Panc1 (cell line): ENCODE measurements around the gene NKAIN4. TPM values are rescaled to one million over a fixed set of nuclear protein-coding genes. Genes with fewer than 3 reads are reported as not detected.

Source experiments
- ATAC-seq: fragments of 200-7000 bp; cut with Tn5 transposase; 2 replicates; pipeline ENCODE4 v1.9.1; 2020; ENCODE audit warnings: mild to moderate bottlenecking, moderate library complexity
- BruUV-seq: library from RNA; stranded (reverse); fragments of 400-500 nt; replicated peaks from 2 replicates; lab custom pipeline; 2021; lab: Mats Ljungman, UMichigan
- CTCF ChIA-PET: fragments of 300-600 bp; sonication (Branson Sonifier 250); formaldehyde crosslinking; loops from one replicate; lab custom pipeline; 2022; ENCODE audit warnings: antibody characterized with exemption; lab: Charles Lee
- POLR2A ChIA-PET: fragments of 300-600 bp; sonication (Branson Sonifier 250); formaldehyde crosslinking; loops from one replicate; lab custom pipeline; 2022; ENCODE audit warnings: antibody characterized with exemption; lab: Charles Lee
- DNase-seq: peaks from one replicate; pipeline ENCODE4 v3.0.0-alpha.2; 2010; ENCODE audit warnings: low read depth, low spot score
- H3K27ac ChIP-seq: 2 replicates; pipeline ENCODE4 v1.5.1; 2011; ENCODE audit warnings: mild to moderate bottlenecking, low read length, inconsistent platforms
- H3K27me3 ChIP-seq: fragments of 200-500 bp; sonication (Bioruptor generic); 2 replicates; pipeline ENCODE4 v1.6.0; 2014; ENCODE audit warnings: low read length, inconsistent platforms; ENCODE audit not compliant: control insufficient read depth, insufficient read depth
- H3K36me3 ChIP-seq: fragments of 200-500 bp; sonication (Bioruptor generic); 2 replicates; pipeline ENCODE4 v1.5.1; 2014; ENCODE audit warnings: inconsistent platforms, mild to moderate bottlenecking, low read length, moderate library complexity; ENCODE audit not compliant: control insufficient read depth, insufficient read depth
- H3K4me1 ChIP-seq: 2 replicates; pipeline ENCODE4 v1.5.1; 2011; ENCODE audit warnings: inconsistent platforms, mild to moderate bottlenecking, low read length, moderate library complexity; ENCODE audit not compliant: control insufficient read depth, insufficient read depth
- H3K4me3 ChIP-seq, 2 experiments: 2 replicates each; pipeline ENCODE4 v1.5.1; 2011 to 2012; ENCODE audit warnings: low read depth in 2 of 2, low read length in 2 of 2, mild to moderate bottlenecking in 2 of 2, inconsistent platforms in 1 of 2, moderate library complexity in 1 of 2
- H3K9me3 ChIP-seq: fragments of 200-500 bp; sonication (Bioruptor generic); 2 replicates; pipeline ENCODE4 v1.5.1; 2014; ENCODE audit warnings: low read depth, mild to moderate bottlenecking, inconsistent platforms, low read length, moderate library complexity; ENCODE audit not compliant: control insufficient read depth, insufficient read depth
- POLR2AphosphoS5 ChIP-seq: IDR thresholded peaks from 2 replicates; pipeline ENCODE4 v1.6.1; 2012; ENCODE audit warnings: mild to moderate bottlenecking, low read depth, low read length, moderate library complexity
- SIN3A ChIP-seq: IDR thresholded peaks from 2 replicates; pipeline ENCODE4 v1.6.1; 2012; ENCODE audit warnings: low read depth, mild to moderate bottlenecking, low read length, moderate library complexity, borderline replicate concordance; ENCODE audit not compliant: insufficient read depth
- TCF7L2 ChIP-seq: IDR thresholded peaks from 2 replicates; pipeline ENCODE4 v1.6.1; 2011; ENCODE audit warnings: mild to moderate bottlenecking, low read depth, low read length, inconsistent platforms
- in situ Hi-C: cut with HindIII; loops from 2 replicates; pipeline ENCODE4 v1.10.0; 2016; ENCODE audit warnings: low sequenced_read_pairs, low pct_unique_long_range_greater_than_20kb
- intact Hi-C: fragments of 100-400 bp; cut with micrococcal nuclease; formaldehyde crosslinking; loops from one replicate; pipeline ENCODE4 v1.10.0; 2022; ENCODE audit not compliant: unreplicated experiment
- total RNA-seq: library from RNA; stranded (reverse); gene quantifications from one replicate; pipeline ENCODE4 v1.2.1, GENCODE V29; 2021; ENCODE audit not compliant: unreplicated experiment
- TF ChIP-seq, protein P1 (sequence below), 2 experiments: IDR thresholded peaks; 2 replicates each; pipeline ENCODE4 v1.6.1; 2011 to 2012; ENCODE audit warnings: low read depth in 2 of 2, control low read depth in 1 of 2, low read length in 1 of 2, mild to moderate bottlenecking in 1 of 2, moderate library complexity in 1 of 2; ENCODE audit not compliant: insufficient read depth in 1 of 2
- TF ChIP-seq, protein P2 (sequence below): fragments of 450-650 bp; IDR thresholded peaks from 2 replicates; pipeline ENCODE4 v1.5.1; 2017; ENCODE audit warnings: mild to moderate bottlenecking

Gene NKAIN4
- total RNA-seq, 1 experiment from 2014 or later: 5.5 TPM

GRCh38 chr20:63280371-63280770, 26.1 kb upstream of the NKAIN4 start:
- TF ChIP-seq TCF7L2 (no peak), SIN3A (no peak), POLR2AphosphoS5 (no peak)
- TF ChIP-seq, protein P1, sequence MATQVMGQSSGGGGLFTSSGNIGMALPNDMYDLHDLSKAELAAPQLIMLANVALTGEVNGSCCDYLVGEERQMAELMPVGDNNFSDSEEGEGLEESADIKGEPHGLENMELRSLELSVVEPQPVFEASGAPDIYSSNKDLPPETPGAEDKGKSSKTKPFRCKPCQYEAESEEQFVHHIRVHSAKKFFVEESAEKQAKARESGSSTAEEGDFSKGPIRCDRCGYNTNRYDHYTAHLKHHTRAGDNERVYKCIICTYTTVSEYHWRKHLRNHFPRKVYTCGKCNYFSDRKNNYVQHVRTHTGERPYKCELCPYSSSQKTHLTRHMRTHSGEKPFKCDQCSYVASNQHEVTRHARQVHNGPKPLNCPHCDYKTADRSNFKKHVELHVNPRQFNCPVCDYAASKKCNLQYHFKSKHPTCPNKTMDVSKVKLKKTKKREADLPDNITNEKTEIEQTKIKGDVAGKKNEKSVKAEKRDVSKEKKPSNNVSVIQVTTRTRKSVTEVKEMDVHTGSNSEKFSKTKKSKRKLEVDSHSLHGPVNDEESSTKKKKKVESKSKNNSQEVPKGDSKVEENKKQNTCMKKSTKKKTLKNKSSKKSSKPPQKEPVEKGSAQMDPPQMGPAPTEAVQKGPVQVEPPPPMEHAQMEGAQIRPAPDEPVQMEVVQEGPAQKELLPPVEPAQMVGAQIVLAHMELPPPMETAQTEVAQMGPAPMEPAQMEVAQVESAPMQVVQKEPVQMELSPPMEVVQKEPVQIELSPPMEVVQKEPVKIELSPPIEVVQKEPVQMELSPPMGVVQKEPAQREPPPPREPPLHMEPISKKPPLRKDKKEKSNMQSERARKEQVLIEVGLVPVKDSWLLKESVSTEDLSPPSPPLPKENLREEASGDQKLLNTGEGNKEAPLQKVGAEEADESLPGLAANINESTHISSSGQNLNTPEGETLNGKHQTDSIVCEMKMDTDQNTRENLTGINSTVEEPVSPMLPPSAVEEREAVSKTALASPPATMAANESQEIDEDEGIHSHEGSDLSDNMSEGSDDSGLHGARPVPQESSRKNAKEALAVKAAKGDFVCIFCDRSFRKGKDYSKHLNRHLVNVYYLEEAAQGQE (IDR thresholded peaks at IDR 0.05; ENCODE audit: insufficient read depth in 1 of 2, low read depth in 2 of 2, low read length in 1 of 2): no peak
- TF ChIP-seq, protein P2, sequence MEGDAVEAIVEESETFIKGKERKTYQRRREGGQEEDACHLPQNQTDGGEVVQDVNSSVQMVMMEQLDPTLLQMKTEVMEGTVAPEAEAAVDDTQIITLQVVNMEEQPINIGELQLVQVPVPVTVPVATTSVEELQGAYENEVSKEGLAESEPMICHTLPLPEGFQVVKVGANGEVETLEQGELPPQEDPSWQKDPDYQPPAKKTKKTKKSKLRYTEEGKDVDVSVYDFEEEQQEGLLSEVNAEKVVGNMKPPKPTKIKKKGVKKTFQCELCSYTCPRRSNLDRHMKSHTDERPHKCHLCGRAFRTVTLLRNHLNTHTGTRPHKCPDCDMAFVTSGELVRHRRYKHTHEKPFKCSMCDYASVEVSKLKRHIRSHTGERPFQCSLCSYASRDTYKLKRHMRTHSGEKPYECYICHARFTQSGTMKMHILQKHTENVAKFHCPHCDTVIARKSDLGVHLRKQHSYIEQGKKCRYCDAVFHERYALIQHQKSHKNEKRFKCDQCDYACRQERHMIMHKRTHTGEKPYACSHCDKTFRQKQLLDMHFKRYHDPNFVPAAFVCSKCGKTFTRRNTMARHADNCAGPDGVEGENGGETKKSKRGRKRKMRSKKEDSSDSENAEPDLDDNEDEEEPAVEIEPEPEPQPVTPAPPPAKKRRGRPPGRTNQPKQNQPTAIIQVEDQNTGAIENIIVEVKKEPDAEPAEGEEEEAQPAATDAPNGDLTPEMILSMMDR: no peak
- intact Hi-C loops: no loop called here
- CTCF ChIA-PET: interaction anchor here (0.6 to 1.8 kb wide), 2 partner anchors 16 to 57 kb away, joined by 5 to 6 read pairs; no protein-coding TSS in a partner anchor

DNA sequence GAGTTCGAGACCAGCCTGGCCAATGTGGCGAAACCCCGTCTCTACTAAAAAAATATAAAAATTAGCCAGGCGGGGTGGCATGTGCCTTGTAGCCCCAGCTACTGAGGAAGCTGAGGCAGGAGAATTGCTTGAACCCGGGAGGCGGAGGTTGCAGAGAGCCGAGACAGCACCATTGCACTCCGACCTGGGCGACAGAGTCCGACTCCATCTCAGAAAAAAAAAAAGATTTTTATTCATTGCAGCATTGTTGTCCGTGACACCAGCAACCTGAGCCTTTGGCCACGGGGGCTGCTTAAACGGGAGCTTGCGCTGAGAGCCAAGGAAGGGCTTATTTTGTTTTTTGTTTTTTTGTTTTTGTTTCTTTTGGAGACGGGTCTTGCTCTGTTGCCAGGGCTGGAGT, 25.7 kb upstream of the NKAIN4 start:
- ChIA-PET CTCF (interaction anchor here (0.6 to 1.8 kb wide), 2 partner anchors 17 to 56 kb away, joined by 5 to 6 read pairs; no protein-coding TSS in a partner anchor), POLR2A (no interaction called here)
- no peaks in the 10 kb centered on the region for H3K27me3 ChIP-seq
- intact Hi-C loops (no loop called here), in situ Hi-C loops (loop anchor here (5.0 to 25.0 kb wide), 2 partner anchors 58 to 107 kb away; no protein-coding TSS in a partner anchor)
- no peak overlapping the region for H3K4me3 ChIP-seq
- DNase-seq: no peak
- H3K36me3 ChIP-seq: no peaks in the 10 kb centered on the region; the same call in none of the 2 replicates
- no peak overlapping the region for H3K27ac ChIP-seq
- H3K9me3 ChIP-seq: no peaks in the 10 kb centered on the region
- TF ChIP-seq POLR2AphosphoS5 (no peak), SIN3A (no peak), TCF7L2 (no peak)
- TF ChIP-seq, protein P1 (IDR thresholded peaks at IDR 0.05; ENCODE audit: insufficient read depth in 1 of 2, low read depth in 2 of 2, low read length in 1 of 2): no peak
- TF ChIP-seq, protein P2: no peak
- H3K4me1 ChIP-seq: no peaks in the 10 kb centered on the region; the same call in 1 of the 2 replicates
- no peak for ATAC-seq
- no TSS peak for BruUV-seq

More at GRCh38 chr20:63280371-63280770, 26.1 kb upstream of the NKAIN4 start:
- no peaks in the 10 kb centered on the region for H3K4me1 ChIP-seq
- H3K4me3 ChIP-seq: no peak overlapping the region
- H3K27me3 ChIP-seq: no peaks in the 10 kb centered on the region
- ATAC-seq (no peak), DNase-seq (no peak)
- no peaks in the 10 kb centered on the region; the same call in none of the 2 replicates for H3K36me3 ChIP-seq
- no peak overlapping the region for H3K27ac ChIP-seq
- in situ Hi-C loops: loop anchor here (25.0 kb wide), 1 partner anchor 107 kb away; no protein-coding TSS in a partner anchor
- POLR2A ChIA-PET: interaction anchor here (0.6 kb wide), 1 partner anchor 8 kb away, joined by 3 read pairs; no protein-coding TSS in a partner anchor
- H3K9me3 ChIP-seq: no peaks in the 10 kb centered on the region
- no TSS peak for BruUV-seq
